Body of pancreas (tissue), 4 donors: ENCODE results near the gene SMIM15.

Experiments
- CTCF ChIP-seq, 7 experiments: fragments of 450-650 bp in 4 of 7; fragments of 200-600 bp in 3 of 7; sonication (generic) in 3 of 7; IDR thresholded peaks; one replicate each; pipeline ENCODE4 v1.5.1; 2016 to 2019; ENCODE audit warnings: antibody characterized with exemption in 7 of 7
- POLR2A ChIP-seq, 3 donors: fragments of 450-650 bp; IDR thresholded peaks; one replicate each; pipeline ENCODE4 v1.6.1; 2016; ENCODE audit warnings: antibody characterized with exemption in 3 of 3, mild to moderate bottlenecking in 2 of 3

- TF ChIP-seq CTCF (IDR thresholded peaks at IDR 0.05) (no peak), POLR2A (IDR thresholded peaks at IDR 0.05) (no peak)
These were observed 19.5 kb downstream of the SMIM15 start for GRCh38 chr5:61142811-61143210.
